Stimulated activated CD8-positive, alpha-beta memory T cell treated with anti-CD3 and anti-CD28 coated beads, Interleukin-12 subunit alpha, Interleukin-12 subunit beta, amount 100 ng/mL, for 24 hours (primary cell): Measurements from ENCODE around the gene NOSTRIN.
"Not testable (repeated sequence)": the region's sequence is repeated elsewhere in the genome, so short reads cannot be mapped to it uniquely, and the experiment has no call there.

ENCODE experiments used
- DNase-seq: peaks from one replicate; pipeline ENCODE4 v3.0.0-alpha.2; 2020; ENCODE audit errors: extremely low read depth

NOSTRIN gene

DNA sequence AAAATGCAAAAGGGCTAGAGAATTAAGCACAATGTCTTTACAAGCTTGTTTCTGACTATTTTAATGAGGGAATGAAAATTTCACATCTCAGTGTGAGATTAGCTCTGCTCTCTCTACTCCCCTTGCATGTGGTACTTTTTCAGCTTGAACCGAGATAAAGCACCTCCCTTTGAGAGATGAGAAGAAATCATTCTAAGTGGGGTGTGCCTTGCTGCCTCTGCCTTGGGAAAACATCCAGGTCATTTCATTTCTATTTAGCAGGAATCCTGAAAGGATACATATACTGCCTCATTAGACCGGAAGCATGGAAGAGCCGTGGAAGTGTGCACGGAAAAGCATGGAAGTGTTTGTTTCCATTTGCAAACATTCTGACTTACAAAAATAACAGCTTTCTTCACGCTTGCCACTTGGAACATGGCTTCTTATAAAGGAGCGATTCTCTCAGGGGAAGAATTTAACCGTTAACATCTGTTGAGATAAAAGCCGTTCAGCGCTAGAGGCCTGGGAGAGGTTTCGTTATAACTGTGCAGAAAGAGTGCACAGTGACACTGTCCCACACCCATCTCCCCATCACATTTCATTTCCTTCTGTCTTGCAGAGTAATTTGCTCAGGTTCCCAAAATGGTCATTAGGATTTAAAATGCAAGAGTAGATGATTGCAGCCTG, 16.7 kb downstream of the NOSTRIN start:
- DNase-seq, result no peak

DNA sequence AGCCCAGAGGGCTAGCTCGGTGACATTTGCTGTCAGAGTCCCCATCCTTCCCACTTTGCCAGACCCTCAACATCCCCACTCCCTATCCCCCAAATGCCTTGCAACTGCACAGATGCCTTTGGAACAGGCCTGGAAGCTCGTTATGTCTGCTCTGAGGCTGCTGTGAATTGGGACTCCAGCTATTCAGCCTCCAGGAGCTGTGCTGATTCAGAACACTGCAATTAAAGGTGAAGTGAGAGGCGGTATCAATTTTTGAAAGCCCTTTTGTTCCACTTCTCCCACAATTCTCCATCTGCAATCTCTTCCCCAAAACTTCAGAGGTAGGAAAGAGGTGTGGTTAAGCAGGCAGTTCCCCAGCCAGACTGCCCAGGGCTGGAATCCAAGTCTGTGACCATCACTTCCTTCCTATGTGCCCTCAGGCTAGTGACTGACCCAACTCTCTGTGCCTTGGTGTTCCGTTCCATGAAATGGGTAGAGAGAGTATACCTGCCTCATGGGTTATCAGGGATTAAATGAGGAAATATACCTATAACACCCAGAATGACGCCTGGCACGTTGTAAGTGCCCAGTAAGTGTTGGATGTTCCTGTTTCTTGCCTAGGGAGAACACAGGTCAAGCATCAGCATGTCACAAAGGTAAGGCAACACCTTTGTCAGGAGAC, 17.5 kb downstream of the NOSTRIN start:
- no peak for DNase-seq

DNA sequence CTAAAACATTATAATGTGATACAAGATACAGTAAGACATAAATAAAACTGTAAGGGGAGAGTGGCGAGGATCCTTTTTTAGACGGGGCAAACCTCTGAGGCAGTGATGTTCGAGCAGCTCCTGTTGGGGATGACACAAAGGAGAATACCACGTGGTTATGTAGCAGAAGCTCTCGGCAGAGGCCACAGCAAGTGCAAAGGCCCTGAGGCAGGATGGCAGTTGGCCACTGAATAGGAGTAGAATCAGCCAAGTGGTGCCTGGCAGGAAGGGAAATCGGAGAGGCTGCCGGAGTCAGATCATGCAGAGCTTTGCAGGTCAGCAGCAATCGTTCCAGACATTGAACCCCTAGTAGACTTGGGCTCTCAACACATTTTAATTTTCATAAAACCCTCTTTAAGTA, 19.1 kb downstream of the NOSTRIN start:
- DNase-seq, result no peak

DNA sequence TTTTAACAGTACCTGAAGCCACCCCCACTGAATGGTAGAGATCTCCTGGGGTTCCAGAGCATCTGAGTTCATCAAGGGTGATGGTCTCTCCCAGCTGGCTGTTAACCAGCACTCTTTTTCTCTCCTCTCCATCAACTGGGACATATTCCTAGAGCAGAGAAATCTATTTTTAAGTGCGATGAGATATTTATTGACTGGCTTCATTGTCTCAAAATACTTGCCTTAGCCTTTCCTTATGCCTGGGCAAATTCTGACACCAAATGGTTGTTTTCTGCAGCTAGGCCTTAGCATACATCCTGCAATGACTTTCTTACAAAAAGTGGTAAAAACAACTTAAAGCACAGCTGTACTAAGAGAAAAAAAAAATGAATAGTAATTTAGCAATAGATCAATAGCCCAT, 19.6 kb downstream of the NOSTRIN start:
- DNase-seq, result no peak

DNA sequence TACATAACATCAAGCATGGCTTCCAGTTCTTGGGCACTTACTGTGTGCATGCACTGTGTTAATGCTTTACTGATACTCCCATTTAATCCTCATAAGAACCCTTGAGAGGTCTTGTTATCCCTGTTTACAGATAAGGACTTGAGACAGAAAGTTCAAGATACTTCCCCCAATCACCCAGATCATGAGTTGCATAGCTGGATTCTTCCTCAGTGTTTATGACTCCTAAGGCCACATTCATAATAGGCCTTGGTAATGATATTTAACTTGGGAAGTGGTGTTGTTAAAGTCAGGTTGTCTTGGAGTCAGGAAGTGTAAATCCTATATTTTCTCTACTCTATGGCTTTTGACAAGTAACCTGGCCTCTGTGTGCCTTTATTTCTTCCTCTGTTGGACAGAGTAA, 22.7 kb downstream of the NOSTRIN start:
- DNase-seq, result no peak

DNA sequence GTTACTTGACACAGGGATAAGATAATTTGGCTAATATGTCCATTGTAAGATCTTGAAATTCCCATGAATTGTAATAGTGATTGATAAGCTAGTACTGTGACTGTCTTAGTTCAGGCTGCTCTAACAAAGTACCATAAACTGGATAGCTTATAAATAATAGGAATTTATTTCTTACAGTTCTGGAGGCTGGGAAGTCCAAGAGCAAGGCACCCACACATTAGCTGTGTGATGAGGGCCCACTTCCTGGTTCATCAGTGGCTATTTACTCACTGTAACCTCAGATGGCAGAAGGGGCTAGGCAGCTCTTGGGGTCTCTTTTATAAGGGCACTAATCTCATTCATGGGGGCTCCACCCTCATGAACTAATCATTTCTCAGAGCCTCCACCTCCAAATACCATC, 28.5 kb downstream of the NOSTRIN start:
- no peak for DNase-seq

DNA sequence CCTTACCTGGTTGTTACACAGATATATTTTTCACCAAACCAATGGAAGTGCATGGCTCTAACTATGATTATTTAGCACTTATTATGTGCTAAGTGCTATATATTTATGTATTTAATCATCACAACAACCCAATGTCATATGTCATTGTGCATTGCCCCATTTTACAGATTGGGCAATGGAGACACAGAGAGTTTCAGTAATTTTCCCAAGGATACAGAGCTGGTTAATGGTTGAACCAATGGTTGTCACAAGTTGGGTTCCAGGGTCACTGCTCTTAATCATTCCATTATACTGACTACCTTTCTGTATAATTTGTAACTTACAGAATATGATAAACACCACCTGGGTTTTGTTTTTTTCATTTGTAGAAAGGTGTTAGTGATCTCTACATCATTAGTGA, 29.2 kb downstream of the NOSTRIN start:
- no peak for DNase-seq

DNA sequence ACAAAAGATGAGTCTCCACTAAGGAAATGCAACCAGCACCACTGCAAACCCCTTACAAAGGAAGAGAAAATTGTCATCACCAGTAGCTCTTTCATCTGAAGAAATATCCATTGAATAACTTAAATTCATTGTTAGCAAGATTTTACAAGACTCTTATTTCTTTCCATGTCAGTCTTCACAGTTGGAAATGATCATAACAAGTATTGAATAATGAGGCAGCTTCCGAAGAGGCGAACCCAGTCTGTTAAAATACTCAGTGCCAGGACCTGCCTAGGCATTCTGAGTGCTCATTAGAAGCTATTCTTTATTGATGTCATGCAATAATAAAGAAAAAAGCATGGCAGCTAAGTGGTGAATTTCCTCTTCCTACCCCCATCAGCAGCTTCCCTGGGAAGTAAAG, 33.5 kb downstream of the NOSTRIN start:
- no peak for DNase-seq

DNA sequence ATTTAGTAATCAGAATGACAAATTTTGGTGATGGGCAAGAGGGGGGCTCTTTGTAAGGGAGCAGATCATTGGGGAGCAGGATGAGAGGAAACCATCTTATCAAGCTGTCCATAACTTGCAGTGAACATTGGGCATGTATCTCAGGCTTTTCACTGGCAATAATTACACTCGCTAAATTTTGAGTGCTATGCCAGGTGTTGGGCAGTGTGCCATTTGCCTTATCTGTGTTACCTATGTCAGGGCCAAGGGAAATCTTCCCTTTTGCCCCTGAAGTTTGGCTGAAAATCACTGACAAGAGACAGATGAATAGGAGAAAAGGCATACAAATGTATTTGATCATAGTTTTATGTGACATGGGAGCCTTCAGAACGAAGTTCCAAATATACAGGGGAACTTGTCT, 39.0 kb downstream of the NOSTRIN start:
- DNase-seq, result no peak

DNA sequence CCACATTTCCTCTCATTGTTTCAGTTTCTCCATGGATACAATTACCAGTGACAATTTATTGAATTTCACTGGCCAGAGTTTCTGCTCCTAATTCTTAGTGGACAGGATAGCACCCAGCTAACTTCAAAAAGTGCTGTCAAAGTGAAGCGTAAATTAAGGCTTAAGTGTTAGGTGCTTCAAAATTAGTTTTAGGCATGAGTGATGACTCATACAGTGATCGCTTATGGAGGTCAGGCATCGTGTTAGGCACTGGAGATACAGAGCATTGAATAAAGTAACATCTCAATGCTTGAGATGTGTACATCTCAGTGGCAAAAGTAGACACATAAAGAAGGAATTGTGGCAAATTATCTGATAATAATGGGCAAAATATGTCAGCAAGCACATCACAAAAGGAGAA, 40.8 kb downstream of the NOSTRIN start:
- DNase-seq, result no peak

DNA sequence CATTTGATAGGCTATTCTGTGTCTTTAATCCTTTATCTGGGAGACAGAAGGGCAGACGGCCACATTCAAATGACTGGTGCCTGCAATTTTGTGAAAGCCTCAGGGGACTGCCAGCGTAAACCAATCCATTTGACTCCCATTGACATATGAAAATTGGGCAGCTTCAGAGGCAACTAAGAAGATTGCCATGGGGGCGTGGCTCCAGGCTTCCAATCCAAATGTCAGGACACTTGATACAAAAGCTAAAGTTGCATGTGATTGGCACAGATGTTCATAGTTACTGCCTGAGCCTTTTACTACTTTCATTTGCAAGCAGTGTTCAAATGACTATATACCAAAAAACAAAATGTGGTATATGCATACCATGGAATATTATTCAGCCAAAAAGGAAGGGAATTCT, 45.8 kb downstream of the NOSTRIN start:
- DNase-seq, result no peak

DNA sequence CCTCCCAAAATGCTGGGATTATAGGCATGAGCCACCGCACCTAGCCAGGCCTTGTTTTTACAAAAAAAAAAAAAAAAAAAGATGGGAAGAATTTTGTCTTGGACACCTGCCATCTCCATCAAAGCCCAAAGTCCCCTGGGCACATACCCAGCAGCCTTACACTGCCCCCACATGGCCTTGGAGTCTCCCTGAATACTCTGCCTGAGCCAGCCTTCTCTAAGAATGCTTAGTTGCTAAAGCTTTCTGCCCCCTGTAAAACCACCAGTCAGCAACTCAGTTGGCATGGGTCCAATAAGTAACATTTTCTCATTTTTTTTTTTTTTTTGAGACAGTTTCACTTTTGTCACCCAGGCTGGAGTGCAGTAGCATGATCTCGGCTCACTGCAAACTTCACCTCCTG, 47.2 kb downstream of the NOSTRIN start:
- no peak for DNase-seq

DNA sequence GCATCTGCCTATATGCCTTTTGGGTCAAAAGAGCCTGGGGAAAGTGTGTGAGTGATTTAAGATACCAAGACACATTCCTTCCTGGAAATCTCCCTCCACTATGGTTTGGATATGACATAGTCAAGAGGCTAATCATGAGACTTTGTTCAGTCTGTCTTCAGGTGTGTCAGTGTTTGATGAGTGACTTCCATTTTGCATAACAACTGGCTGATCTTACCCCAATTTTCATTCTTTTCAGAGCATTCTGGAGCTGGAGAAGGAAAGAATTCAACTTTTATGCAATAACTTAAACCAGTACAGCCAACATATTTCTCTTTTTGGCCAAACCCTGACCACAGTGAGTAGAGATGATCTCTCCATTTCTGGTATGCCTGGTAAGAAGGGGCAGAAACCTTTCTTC, 48.4 kb downstream of the NOSTRIN start:
- DNase-seq, result no peak

DNA sequence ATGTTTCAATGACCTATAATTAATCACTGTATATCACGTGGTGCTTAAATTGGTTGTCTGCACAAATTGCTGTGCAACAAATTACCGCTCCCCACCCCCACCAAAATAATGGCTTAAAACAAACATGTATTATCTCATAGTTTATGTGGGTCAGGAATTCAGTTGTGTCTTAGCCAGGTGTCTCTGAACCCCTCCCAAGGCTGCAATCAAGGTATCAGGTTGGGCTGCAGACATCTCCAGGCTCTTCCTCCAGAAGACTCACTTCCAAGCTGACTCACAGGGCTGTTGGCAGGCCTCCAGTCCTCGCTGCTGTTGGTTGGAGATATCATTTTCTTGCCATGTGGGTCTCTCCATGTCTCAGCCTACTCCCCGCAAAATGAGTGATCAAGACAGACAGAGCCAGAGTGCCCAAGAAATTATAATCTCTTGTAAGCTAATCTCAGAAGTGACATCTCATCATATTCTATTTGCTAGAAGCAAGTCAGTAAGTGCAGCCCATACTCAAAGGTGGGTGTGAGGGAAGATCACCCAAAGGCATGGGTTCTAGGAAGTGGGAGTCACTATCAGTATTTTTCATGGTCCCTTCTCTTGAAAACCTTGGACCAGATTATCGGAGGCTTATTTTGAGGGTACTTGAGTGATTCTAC, 49.4 kb downstream of the NOSTRIN start:
- DNase-seq, result no peak

DNA sequence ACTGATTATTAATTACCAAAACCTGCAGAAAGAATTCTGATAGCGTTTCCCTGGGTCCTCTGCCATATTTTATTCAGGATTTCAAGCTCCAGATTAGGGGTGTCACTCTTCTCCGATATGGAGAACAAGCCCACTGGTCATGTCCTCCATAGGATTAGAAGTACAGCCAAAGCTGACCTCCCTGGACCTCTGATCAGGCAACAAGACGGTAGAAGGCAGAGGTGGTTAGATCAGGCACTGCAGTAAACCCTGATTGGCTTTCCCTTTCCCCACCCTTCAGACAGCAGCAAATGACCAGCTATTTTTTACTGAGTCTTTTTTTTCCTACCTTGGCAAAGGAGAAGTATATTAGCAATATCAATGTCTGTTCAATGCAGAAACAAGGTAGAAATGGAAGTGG, 50.0 kb downstream of the NOSTRIN start:
- no peak for DNase-seq

DNA sequence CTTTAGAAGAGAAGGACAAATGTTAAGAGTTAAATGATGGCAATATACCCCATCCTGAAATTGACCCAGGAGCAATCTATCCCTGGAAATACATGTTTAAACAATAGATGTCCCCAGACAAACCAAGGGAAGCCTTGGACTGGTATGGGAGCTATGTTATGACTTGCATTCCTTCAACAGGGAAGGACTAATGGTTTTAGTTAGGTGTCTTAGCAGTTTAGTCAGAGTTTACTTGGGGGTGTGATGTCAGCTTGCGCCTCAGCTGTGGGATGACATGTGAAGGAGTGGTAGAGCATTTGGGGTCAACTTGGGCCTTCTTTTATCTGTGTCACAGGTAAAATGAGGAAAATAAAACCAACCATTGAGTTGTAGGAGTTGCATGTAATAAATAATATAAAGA, 51.0 kb downstream of the NOSTRIN start:
- no peak for DNase-seq

DNA sequence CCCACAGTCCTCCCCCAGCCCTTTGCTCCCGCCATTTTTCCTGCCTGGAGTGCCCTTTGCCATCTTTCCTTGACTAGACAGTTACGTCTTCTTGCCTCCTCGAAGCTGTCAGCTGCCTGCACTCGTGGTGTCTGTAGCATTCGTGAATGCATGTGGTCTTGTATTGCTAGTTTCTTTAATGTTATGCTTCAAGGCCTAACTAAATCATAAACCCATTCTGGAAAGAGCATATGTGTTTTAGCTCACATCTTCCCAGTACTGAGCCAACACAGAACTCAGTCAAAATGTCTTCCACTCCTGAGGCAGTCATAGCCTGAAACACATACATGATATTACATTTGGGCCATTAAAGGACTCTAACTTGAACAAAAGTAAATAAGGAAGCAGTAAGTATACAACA, 52.2 kb downstream of the NOSTRIN start:
- no peak for DNase-seq

DNA sequence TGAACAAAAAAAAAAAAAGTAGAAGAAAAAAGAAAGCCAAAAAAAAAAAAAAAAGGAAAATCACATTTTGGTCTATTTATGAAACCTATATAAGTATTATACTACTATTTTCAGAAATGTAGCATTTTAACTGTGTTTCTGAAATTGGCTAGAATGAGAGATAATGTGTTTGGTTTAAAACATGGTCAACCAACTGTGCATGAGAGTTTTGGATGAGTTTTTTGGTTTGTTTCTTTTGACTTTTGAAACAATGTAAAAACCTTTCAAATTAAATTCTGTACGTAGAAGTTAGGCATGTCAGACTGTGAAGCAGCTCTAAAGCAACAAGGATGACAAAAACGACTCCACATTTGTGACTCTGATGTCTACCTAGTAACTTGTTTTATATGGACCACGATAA, 53.2 kb downstream of the NOSTRIN start:
- DNase-seq, result no peak

DNA sequence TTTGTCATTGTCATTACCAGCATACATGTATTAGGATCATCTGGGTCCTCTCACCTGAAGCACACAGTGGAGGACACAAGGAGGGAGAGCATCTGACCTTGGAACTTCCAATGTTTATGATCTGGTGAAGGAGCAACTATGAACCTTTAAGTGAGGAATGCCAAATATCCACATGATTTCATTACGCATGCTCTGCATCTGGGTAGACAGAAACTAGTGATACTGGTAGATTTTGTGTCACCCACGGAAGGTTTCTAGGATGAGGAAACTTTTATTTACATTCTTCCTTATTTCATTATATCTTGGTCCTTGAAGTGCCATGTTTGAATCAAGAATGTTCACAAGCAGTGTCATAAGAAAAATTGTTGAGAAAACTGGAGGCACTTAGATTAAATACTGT, 55.7 kb downstream of the NOSTRIN start:
- DNase-seq, result no peak

DNA sequence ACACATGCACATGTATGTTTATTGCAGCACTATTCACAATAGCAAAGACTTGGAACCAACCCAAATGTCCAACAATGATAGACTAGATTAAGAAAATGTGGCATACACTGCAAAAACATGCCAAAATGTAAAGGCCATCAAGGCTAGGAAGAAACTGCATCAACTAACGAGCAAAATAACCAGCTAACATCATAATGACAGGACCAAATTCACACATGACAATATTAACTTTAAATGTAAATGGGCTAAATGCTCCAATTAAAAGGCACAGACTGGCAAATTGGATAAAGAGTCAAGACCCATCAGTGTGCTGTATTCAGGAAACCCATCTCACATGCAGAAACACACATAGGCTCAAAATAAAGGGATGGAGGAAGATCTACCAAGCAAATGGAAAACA, 64.7 kb downstream of the NOSTRIN start:
- DNase-seq, result not testable (repeated sequence)

DNA sequence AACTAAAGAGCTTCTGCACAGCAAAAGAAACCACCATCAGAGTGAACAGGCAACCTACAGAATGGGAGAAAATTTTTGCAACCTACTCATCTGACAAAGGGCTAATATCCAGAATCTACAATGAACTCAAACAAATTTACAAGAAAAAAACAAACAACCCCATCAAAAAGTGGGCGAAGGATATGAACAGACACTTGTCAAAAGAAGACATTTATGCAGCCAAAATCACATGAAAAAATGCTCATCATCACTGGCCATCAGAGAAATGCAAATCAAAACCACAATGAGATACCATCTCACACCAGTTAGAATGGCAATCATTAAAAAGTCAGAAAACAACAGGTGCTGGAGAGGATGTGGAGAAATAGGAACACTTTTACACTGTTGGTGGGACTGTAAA, 67.9 kb downstream of the NOSTRIN start:
- not testable (repeated sequence) for DNase-seq

DNA sequence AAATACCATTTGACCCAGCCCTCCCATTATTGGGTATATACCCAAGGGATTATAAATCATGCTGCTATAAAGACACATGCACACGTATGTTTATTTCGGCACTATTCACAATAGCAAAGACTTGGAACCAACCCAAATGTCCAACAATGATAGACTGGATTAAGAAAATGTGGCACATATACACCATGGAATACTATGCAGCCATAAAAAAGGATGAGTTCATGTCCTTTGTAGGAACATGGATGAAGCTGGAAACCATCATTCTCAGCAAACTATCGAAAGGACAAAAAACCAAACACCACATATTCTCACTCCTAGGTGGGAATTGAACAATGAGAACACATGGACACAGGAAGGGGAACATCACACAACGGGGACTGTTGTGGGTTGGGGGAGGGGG, 68.4 kb downstream of the NOSTRIN start:
- not testable (repeated sequence) for DNase-seq

DNA sequence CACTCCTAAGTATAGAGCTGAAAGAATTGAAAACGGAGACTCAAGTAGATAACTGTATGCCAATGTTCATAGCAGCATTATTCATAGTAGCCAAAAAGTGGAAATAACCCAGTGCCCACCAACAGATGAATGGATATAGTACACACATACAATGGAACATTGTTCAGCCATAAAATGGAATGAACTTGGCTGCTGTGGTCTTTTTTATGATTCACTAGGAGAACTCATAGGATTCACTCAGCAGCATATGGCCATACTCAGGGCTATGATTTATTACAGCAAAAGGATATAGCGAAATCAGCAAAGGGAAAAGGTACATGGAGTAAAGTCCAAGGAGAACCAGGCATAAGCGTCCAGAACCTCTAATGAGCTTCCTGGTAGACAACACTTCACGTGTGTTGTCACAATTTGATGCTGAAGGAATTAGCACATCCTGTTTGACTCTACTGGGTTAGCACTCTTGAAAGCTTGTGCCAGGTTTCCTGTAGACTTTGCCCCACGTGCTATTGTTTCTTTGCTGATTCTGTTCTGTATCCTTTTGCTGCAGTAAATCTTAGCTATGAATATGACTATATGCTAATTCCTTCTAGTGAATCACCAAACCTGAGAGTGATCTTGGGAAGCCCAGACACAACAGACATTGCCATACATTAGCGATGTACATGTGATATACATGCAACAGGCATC, 72.1 kb downstream of the NOSTRIN start:
- DNase-seq, result no peak
